ENCODE data around the gene PPM1H. TPM values are rescaled to one million over a fixed set of nuclear protein-coding genes. Genes with fewer than 3 reads are reported as not detected.

PPM1H gene
- total and polyA plus RNA-seq, 2 of the 8 experiments (the other 6 are each of a cell fraction or from before 2014, with no cell fraction given): 16.4 to 36.1 TPM

- peaks cover 0 to 3% of the 10 kb centered on the region in 2 experiments for H4K20me1 ChIP-seq (replicated peaks in 1 of 2; ENCODE audit: control insufficient read depth in 1 of 2, insufficient read depth in 2 of 2, low read length in 2 of 2)
- no peak overlapping the region for H2BK15ac ChIP-seq (ENCODE audit: low read length)
- no peaks in the 10 kb centered on the region for H3K9me3 ChIP-seq (ENCODE audit: insufficient read depth in 2 of 2, low read depth in 1 of 2, low read length in 1 of 2)
- no peak overlapping the region for H2AK5ac ChIP-seq (ENCODE audit: low read depth, low read length)
- no peak for TF ChIP-seq SUZ12 (IDR thresholded peaks at IDR 0.05; ENCODE audit: low read length)
- no peak for TF ChIP-seq POLR2A (IDR thresholded peaks at IDR 0.05; ENCODE audit: control extremely low read depth in 1 of 2, low read depth in 2 of 2, low read length in 2 of 2)
- no peak for TF ChIP-seq CEBPB (IDR thresholded peaks at IDR 0.05; ENCODE audit: low read depth, low read length)
- no peak for TF ChIP-seq BRCA1 (IDR thresholded peaks at IDR 0.05; ENCODE audit: low read depth, low read length)
- no peak for TF ChIP-seq HDAC6 (IDR thresholded peaks at IDR 0.05; ENCODE audit: low read depth, low read length)
- TF ChIP-seq EP300 (IDR thresholded peaks at IDR 0.05; ENCODE audit: borderline replicate concordance in 1 of 2, low read depth in 2 of 2, low read length in 2 of 2): no peak
- TF ChIP-seq JUND (IDR thresholded peaks at IDR 0.05; ENCODE audit: low read length): no peak
- TF ChIP-seq CTBP2 (IDR thresholded peaks at IDR 0.05; ENCODE audit: borderline replicate concordance, insufficient read depth, insufficient read length, low read length): no peak
- TF ChIP-seq ZNF274 (IDR thresholded peaks at IDR 0.05; ENCODE audit: borderline replicate concordance, extremely low read depth, low read length): no peak
- no peak overlapping the region for H3K27ac ChIP-seq (ENCODE audit: low read depth, low read length)
- H3K79me2 ChIP-seq (ENCODE audit: control insufficient read depth in 1 of 2, insufficient read depth in 2 of 2, low read length in 2 of 2): peaks cover 0 to 16% of the 10 kb centered on the region in 2 experiments; a peak in 3 of 4 replicates
- FAIRE-seq: no peak
- H3K9ac ChIP-seq (replicated peaks in 1 of 4; ENCODE audit: extremely low read depth in 1 of 4, low read depth in 3 of 4, low read length in 3 of 4): no peak overlapping the region
- H3K36me3 ChIP-seq (ENCODE audit: control insufficient read depth in 2 of 4, insufficient read depth in 4 of 4, low read length in 3 of 4): peaks cover 0 to 2% (median 0%) of the 10 kb centered on the region in 4 experiments; a peak in 1 of 8 replicates
- no peaks in the 10 kb centered on the region for H3K27me3 ChIP-seq (replicated peaks in 1 of 4; ENCODE audit: control insufficient read depth in 3 of 4, extremely low read depth in 1 of 4, insufficient read depth in 3 of 4, low read length in 3 of 4)
- H3K4ac ChIP-seq (replicated peaks; ENCODE audit: insufficient read length, low read depth, low read length): no peak overlapping the region
- POLR2A ChIA-PET (ENCODE audit: partially characterized antibody): no interaction called here
- H3K4me3 ChIP-seq (ENCODE audit: extremely low read depth in 1 of 4, insufficient read depth in 2 of 4, low read depth in 3 of 4, low read length in 4 of 4): no peak overlapping the region
- no peak overlapping the region for H4K5ac ChIP-seq (ENCODE audit: insufficient read length, low read depth, low read length)
- CTCF ChIA-PET (ENCODE audit: partially characterized antibody): interaction anchor here (1.5 to 3.6 kb wide), 2 partner anchors 15 to 20 kb away, joined by 4 to 14 read pairs; no protein-coding TSS in a partner anchor
- no peak overlapping the region for H2BK20ac ChIP-seq (ENCODE audit: low read length)
- no peak overlapping the region for H4K91ac ChIP-seq (replicated peaks; ENCODE audit: insufficient read length, low read length)
- H4K8ac ChIP-seq (ENCODE audit: extremely low read depth, insufficient read depth, low read length): no peak overlapping the region
- H2BK120ac ChIP-seq (replicated peaks; ENCODE audit: low read depth, low read length): no peak overlapping the region
- no peak overlapping the region for H3K23ac ChIP-seq (ENCODE audit: insufficient read length)
- H2AFZ ChIP-seq (ENCODE audit: low read length): no peak overlapping the region
- 0 out of 2 replicates have a peak, but pooled peaks cover 5% of the 10 kb centered on the region for H3K79me1 ChIP-seq (ENCODE audit: low read depth, low read length)
- no peak for DNase-seq (ENCODE audit: low read depth in 1 of 2, low spot score in 2 of 2)
- H3K14ac ChIP-seq (ENCODE audit: insufficient read length): no peak overlapping the region
- H2BK5ac ChIP-seq (ENCODE audit: low read depth, low read length): no peak overlapping the region
- WGBS, 2 experiments (ENCODE audit: extremely low coverage in 1 of 2, insufficient coverage in 1 of 2, insufficient read length in 1 of 2, insufficient replicate concordance in 2 of 2, low coverage in 1 of 2, low lambda C conversion rate in 2 of 2, missing lambda C conversion rate in 1 of 2): 94% methylated on average over 6 of the region's 6 CpGs; no CpG with 5 or more reads in 1 of the 2 experiments
- H3K4me2 ChIP-seq (ENCODE audit: insufficient read depth in 1 of 2, low read depth in 2 of 2, low read length in 2 of 2): no peak overlapping the region
- H2BK12ac ChIP-seq (ENCODE audit: low read depth, low read length): no peak overlapping the region
- no peaks in the 10 kb centered on the region for H3K23me2 ChIP-seq (ENCODE audit: low read depth, low read length)
- no peak overlapping the region for H3K18ac ChIP-seq (ENCODE audit: extremely low read depth, low read length)
- peaks cover 0 to 3% (median 1%) of the 10 kb centered on the region in 4 experiments; a peak in 2 of 7 replicates for H3K4me1 ChIP-seq (replicated peaks in 1 of 4; ENCODE audit: control insufficient read depth in 3 of 4, insufficient read depth in 4 of 4, low read length in 3 of 4)
- H3K56ac ChIP-seq (replicated peaks; ENCODE audit: insufficient read length, low read depth, low read length): no peak overlapping the region
Observed at GRCh38 chr12:62833634-62834033, 101.3 kb downstream of the PPM1H start.
